Measurements from ENCODE around the gene FGD4. TPM values are rescaled to one million over a fixed set of nuclear protein-coding genes. Genes with fewer than 3 reads are reported as not detected.
"Not testable (repeated sequence)": the region's sequence is repeated elsewhere in the genome, so short reads cannot be mapped to it uniquely, and the experiment has no call there.

FGD4 gene
- total RNA-seq, 1 experiment from 2014 or later, result 4.2 TPM

- no peak for DNase-seq (ENCODE audit: extremely low read depth, low read depth)
These were observed 115.9 kb downstream of the FGD4 start for GRCh38 chr12:32515137-32515873.

- no peak for DNase-seq (ENCODE audit: extremely low read depth, low read depth)
These were observed 116.9 kb downstream of the FGD4 start for GRCh38 chr12:32516230-32516629.

- no peak for DNase-seq (ENCODE audit: extremely low read depth, low read depth)
These were observed 118.6 kb downstream of the FGD4 start for GRCh38 chr12:32517966-32518365.

GRCh38 chr12:32519047-32519446 lies 119.7 kb downstream of the FGD4 start:
- DNase-seq (ENCODE audit: extremely low read depth, low read depth), result no peak

GRCh38 chr12:32522331-32523221 lies 123.2 kb downstream of the FGD4 start:
- no peak for DNase-seq (ENCODE audit: extremely low read depth, low read depth)

GRCh38 chr12:32525802-32526201 lies 126.4 kb downstream of the FGD4 start:
- not testable (repeated sequence) for DNase-seq (ENCODE audit: extremely low read depth, low read depth)

- not testable (repeated sequence) for DNase-seq (ENCODE audit: extremely low read depth, low read depth)
These were observed 127.0 kb downstream of the FGD4 start for GRCh38 chr12:32526343-32526742.

GRCh38 chr12:32532422-32532821 lies 133.1 kb downstream of the FGD4 start:
- no peak for DNase-seq (ENCODE audit: extremely low read depth, low read depth)

- no peak for DNase-seq (ENCODE audit: extremely low read depth, low read depth)
These were observed 133.6 kb downstream of the FGD4 start for GRCh38 chr12:32532951-32533350.

- DNase-seq (ENCODE audit: extremely low read depth, low read depth), result not testable (repeated sequence)
These were observed 134.1 kb downstream of the FGD4 start for GRCh38 chr12:32533506-32533905.

GRCh38 chr12:32533971-32534590 lies 134.7 kb downstream of the FGD4 start:
- peak; percentile 45 for DNase-seq (ENCODE audit: extremely low read depth, low read depth)

GRCh38 chr12:32534698-32535097 lies 135.3 kb downstream of the FGD4 start:
- DNase-seq (ENCODE audit: extremely low read depth, low read depth), result no peak

GRCh38 chr12:32535288-32535999 lies 136.1 kb downstream of the FGD4 start:
- peak; percentile 19 for DNase-seq (ENCODE audit: extremely low read depth, low read depth)

- DNase-seq (ENCODE audit: extremely low read depth, low read depth), result no peak
These were observed 136.6 kb downstream of the FGD4 start for GRCh38 chr12:32536000-32536345.

- no peak for DNase-seq (ENCODE audit: extremely low read depth, low read depth)
These were observed 142.5 kb downstream of the FGD4 start for GRCh38 chr12:32541754-32542374.

GRCh38 chr12:32542428-32543229 lies 143.3 kb downstream of the FGD4 start:
- DNase-seq (ENCODE audit: extremely low read depth, low read depth), result no peak

GRCh38 chr12:32544893-32545292 lies 145.5 kb downstream of the FGD4 start:
- DNase-seq (ENCODE audit: extremely low read depth, low read depth), result no peak

GRCh38 chr12:32545413-32545980 lies 146.1 kb downstream of the FGD4 start:
- no peak for DNase-seq (ENCODE audit: extremely low read depth, low read depth)

GRCh38 chr12:32546272-32546671 lies 146.9 kb downstream of the FGD4 start:
- DNase-seq (ENCODE audit: extremely low read depth, low read depth), result no peak
